ENCODE data around the gene STAC3.

STAC3 gene

GRCh38 chr12:57219993-57220754 lies 30.8 kb downstream of the STAC3 start:
- DNase-seq, result no peak
- H3K27me3 Mint-ChIP-seq, result peaks cover 80 to 93% of the 10 kb centered on the region in 2 donors
- H3K9me3 Mint-ChIP-seq, result no peaks in the 10 kb centered on the region
- peaks cover 19% of the 10 kb centered on the region for H3K36me3 Mint-ChIP-seq (ENCODE audit: insufficient read depth)
- H3K27ac Mint-ChIP-seq, result peak overlapping the region in 1 of 2 donors; percentile 35
- no peak for ATAC-seq (replicated peaks)
- no peak overlapping the region for H3K4me3 Mint-ChIP-seq
- H3K4me1 Mint-ChIP-seq (ENCODE audit: low read depth in 2 of 2), result peaks cover 36 to 49% of the 10 kb centered on the region in 2 donors

GRCh38 chr12:57219205-57219992 lies 31.6 kb downstream of the STAC3 start:
- Mint-ChIP-seq H3K36me3 (ENCODE audit: insufficient read depth) (peaks cover 19% of the 10 kb centered on the region), H3K4me3 (no peak overlapping the region), H3K27me3 (peaks cover 88 to 94% of the 10 kb centered on the region in 2 donors), H3K9me3 (no peaks in the 10 kb centered on the region), H3K27ac (peak overlapping the region; percentile 35 to 41), H3K4me1 (ENCODE audit: low read depth in 2 of 2) (peaks cover 43 to 55% of the 10 kb centered on the region in 2 donors)
- DNase-seq, result no peak
- no peak for ATAC-seq (replicated peaks)

- Mint-ChIP-seq H3K4me3 (peak overlapping the region; percentile 84 to 85), H3K4me1 (ENCODE audit: low read depth in 2 of 2) (peaks cover 48 to 61% of the 10 kb centered on the region in 2 donors), H3K9me3 (no peaks in the 10 kb centered on the region), H3K27me3 (peaks cover 89 to 94% of the 10 kb centered on the region in 2 donors), H3K36me3 (ENCODE audit: insufficient read depth) (peaks cover 22% of the 10 kb centered on the region), H3K27ac (peak overlapping the region; percentile 52 to 59)
- ATAC-seq (replicated peaks) (no peak), DNase-seq (no peak)
Measured at GRCh38 chr12:57218030-57218853, 32.7 kb downstream of the STAC3 start.

- Mint-ChIP-seq H3K4me1 (ENCODE audit: low read depth in 2 of 2) (peaks cover 40 to 51% of the 10 kb centered on the region in 2 donors), H3K9me3 (no peaks in the 10 kb centered on the region), H3K4me3 (peak overlapping the region; percentile 84 to 85), H3K27ac (peak overlapping the region; percentile 52 to 59), H3K36me3 (ENCODE audit: insufficient read depth) (peaks cover 24% of the 10 kb centered on the region), H3K27me3 (peaks cover 80 to 94% of the 10 kb centered on the region in 2 donors)
- DNase-seq (peak in 2 of 3 experiments; percentile 51 to 57), ATAC-seq (replicated peaks) (peak; percentile 61)
Measured at GRCh38 chr12:57216921-57217879, 33.8 kb downstream of the STAC3 start.

- H3K36me3 Mint-ChIP-seq (ENCODE audit: insufficient read depth), result peaks cover 23% of the 10 kb centered on the region
- H3K4me1 Mint-ChIP-seq (ENCODE audit: low read depth in 2 of 2), result peaks cover 40 to 43% of the 10 kb centered on the region in 2 donors
- H3K9me3 Mint-ChIP-seq, result no peaks in the 10 kb centered on the region
- no peak for DNase-seq
- peak within 1 kb of the TSS; percentile 84 to 85 for H3K4me3 Mint-ChIP-seq
- H3K27me3 Mint-ChIP-seq, result peaks cover 71 to 85% of the 10 kb centered on the region in 2 donors
- peak within 1 kb of the TSS; percentile 70 to 81 for H3K27ac Mint-ChIP-seq
- ATAC-seq (replicated peaks), result peak; percentile 25
Measured at GRCh38 chr12:57216014-57216911, 34.7 kb downstream of the STAC3 start, which contains the start of gene NXPH4. Gene NXPH4, plus strand, starts transcription at chr12:57216794. Its CDS starts 176 bp downstream, at chr12:57216970.

GRCh38 chr12:57215668-57216013 lies 35.3 kb downstream of the STAC3 start:
- Mint-ChIP-seq H3K27me3 (peaks cover 64 to 82% of the 10 kb centered on the region in 2 donors), H3K4me1 (ENCODE audit: low read depth in 2 of 2) (peaks cover 37 to 40% of the 10 kb centered on the region in 2 donors), H3K9me3 (no peaks in the 10 kb centered on the region), H3K4me3 (peak overlapping the region; percentile 82 to 84), H3K36me3 (ENCODE audit: insufficient read depth) (peaks cover 21% of the 10 kb centered on the region), H3K27ac (peak overlapping the region; percentile 70 to 81)
- peak; percentile 33 to 53 (median 50) for DNase-seq
- ATAC-seq (replicated peaks), result peak; percentile 58

- Mint-ChIP-seq H3K36me3 (ENCODE audit: insufficient read depth) (peaks cover 21% of the 10 kb centered on the region), H3K4me3 (peak overlapping the region; percentile 82 to 84), H3K27me3 (peaks cover 61 to 82% of the 10 kb centered on the region in 2 donors), H3K9me3 (no peaks in the 10 kb centered on the region), H3K27ac (peak overlapping the region in 1 of 2 donors; percentile 81), H3K4me1 (ENCODE audit: low read depth in 2 of 2) (peaks cover 34 to 40% of the 10 kb centered on the region in 2 donors)
- ATAC-seq (replicated peaks) (no peak), DNase-seq (no peak)
Measured at GRCh38 chr12:57215065-57215464, 35.9 kb downstream of the STAC3 start.

GRCh38 chr12:57214398-57214781 lies 36.6 kb downstream of the STAC3 start:
- H3K27ac Mint-ChIP-seq, result peak overlapping the region in 1 of 2 donors; percentile 28
- H3K4me3 Mint-ChIP-seq, result peak overlapping the region in 1 of 2 donors; percentile 82
- H3K9me3 Mint-ChIP-seq, result no peaks in the 10 kb centered on the region
- H3K4me1 Mint-ChIP-seq (ENCODE audit: low read depth in 2 of 2), result peaks cover 34 to 40% of the 10 kb centered on the region in 2 donors
- peaks cover 54 to 77% of the 10 kb centered on the region in 2 donors for H3K27me3 Mint-ChIP-seq
- peaks cover 21% of the 10 kb centered on the region for H3K36me3 Mint-ChIP-seq (ENCODE audit: insufficient read depth)
- peak; percentile 57 to 65 (median 60) for DNase-seq
- peak; percentile 33 for ATAC-seq (replicated peaks)

GRCh38 chr12:57213763-57214397 lies 37.1 kb downstream of the STAC3 start:
- peaks cover 34 to 40% of the 10 kb centered on the region in 2 donors for H3K4me1 Mint-ChIP-seq (ENCODE audit: low read depth in 2 of 2)
- DNase-seq, result no peak
- H3K36me3 Mint-ChIP-seq (ENCODE audit: insufficient read depth), result peaks cover 21% of the 10 kb centered on the region
- H3K4me3 Mint-ChIP-seq, result no peak overlapping the region
- no peaks in the 10 kb centered on the region for H3K9me3 Mint-ChIP-seq
- no peak for ATAC-seq (replicated peaks)
- peak overlapping the region; percentile 13 to 28 for H3K27ac Mint-ChIP-seq
- peaks cover 49 to 72% of the 10 kb centered on the region in 2 donors for H3K27me3 Mint-ChIP-seq

- Mint-ChIP-seq H3K36me3 (ENCODE audit: insufficient read depth) (peaks cover 21% of the 10 kb centered on the region), H3K9me3 (no peaks in the 10 kb centered on the region), H3K4me3 (peak overlapping the region in 1 of 2 donors; percentile 19), H3K27ac (peak overlapping the region in 1 of 2 donors; percentile 13), H3K27me3 (peaks cover 42 to 65% of the 10 kb centered on the region in 2 donors), H3K4me1 (ENCODE audit: low read depth in 2 of 2) (peaks cover 34 to 37% of the 10 kb centered on the region in 2 donors)
- peak; percentile 57 for ATAC-seq (replicated peaks)
- peak; percentile 83 to 85 (median 84) for DNase-seq
Measured at GRCh38 chr12:57213058-57213715, 37.8 kb downstream of the STAC3 start.

All from effector memory CD8-positive, alpha-beta T cell (primary cell).